ENCODE measurements around the gene CCDC68. TPM values are rescaled to one million over a fixed set of nuclear protein-coding genes. Genes with fewer than 3 reads are reported as not detected.

The CCDC68 gene
- total RNA-seq, 3 donors from 2014 or later = 32.5 to 71.4 (median 54.3) TPM

DNA sequence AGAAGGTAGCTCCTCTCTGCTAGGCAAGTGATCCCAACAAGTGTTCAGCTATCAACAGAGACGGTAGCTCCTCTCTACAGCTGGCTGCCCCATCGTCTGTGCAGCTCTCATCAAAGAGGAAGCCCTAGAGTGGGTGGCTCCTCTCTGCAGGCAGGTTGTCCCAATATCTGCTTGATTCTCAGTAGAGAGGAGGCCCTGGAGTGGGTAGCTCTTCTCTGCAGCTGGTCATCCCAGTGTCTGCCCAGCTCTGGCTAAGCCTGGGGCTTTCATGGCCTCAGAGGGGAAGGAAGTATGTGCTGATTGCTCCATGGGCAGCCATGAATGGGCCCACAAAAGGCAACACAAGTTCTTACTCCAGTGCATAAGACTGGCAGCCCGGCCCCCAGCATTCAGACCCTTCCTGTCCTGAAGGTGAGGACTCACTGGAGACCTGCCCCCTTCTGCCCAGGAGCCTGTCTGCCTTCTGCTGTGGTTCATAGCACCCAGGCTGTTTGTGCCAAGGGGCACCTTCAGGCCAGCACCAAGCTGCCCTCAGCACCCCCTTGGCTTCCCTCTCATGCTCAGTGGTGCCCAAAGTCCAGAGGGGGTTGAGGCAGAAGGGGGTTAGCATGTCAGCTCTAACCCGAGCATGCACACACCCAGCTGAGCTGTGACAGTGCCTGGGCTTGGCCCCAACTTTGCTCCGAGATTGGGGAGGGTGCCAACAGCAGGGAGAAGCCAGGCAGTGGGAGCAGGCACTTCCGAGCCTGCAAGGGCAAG, 48.9 kb downstream of the CCDC68 start:
- Histone ChIP-seq H3K4me3 (no peak overlapping the region), H3K9me3 (no peaks in the 10 kb centered on the region), H3K36me3 (ENCODE audit: low read depth) (no peaks in the 10 kb centered on the region), H3K4me1 (ENCODE audit: low read depth) (no peaks in the 10 kb centered on the region)
- TF ChIP-seq, protein P1, sequence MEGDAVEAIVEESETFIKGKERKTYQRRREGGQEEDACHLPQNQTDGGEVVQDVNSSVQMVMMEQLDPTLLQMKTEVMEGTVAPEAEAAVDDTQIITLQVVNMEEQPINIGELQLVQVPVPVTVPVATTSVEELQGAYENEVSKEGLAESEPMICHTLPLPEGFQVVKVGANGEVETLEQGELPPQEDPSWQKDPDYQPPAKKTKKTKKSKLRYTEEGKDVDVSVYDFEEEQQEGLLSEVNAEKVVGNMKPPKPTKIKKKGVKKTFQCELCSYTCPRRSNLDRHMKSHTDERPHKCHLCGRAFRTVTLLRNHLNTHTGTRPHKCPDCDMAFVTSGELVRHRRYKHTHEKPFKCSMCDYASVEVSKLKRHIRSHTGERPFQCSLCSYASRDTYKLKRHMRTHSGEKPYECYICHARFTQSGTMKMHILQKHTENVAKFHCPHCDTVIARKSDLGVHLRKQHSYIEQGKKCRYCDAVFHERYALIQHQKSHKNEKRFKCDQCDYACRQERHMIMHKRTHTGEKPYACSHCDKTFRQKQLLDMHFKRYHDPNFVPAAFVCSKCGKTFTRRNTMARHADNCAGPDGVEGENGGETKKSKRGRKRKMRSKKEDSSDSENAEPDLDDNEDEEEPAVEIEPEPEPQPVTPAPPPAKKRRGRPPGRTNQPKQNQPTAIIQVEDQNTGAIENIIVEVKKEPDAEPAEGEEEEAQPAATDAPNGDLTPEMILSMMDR (IDR thresholded peaks at IDR 0.05) = no peak
- intact Hi-C loops (cut with DNase I, micrococcal nuclease) = no loop called here
- no peak for DNase-seq
- ATAC-seq = no peak

DNA sequence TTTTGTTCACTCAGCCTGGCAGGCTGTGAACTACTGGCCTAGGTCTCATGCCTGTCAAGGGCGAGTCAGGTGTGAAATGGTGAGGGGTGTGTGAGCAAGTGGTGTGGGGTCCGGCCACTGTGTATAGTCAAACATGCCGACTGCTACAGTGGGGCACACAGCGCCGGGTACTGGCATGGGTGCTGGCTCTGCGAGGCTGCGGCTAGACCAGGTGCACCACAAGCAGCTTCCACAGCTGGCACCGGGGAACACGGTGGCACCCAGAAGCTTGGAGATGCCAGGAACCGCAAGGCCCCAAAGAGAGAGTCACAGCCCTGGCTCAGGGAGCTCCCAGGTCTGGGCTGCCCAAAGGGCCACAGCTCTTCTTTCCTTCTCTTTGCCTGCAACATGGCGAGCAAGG, 49.7 kb downstream of the CCDC68 start:
- ATAC-seq (no peak), DNase-seq (no peak)
- no peak overlapping the region for H3K4me3 ChIP-seq
- no peaks in the 10 kb centered on the region for H3K36me3 ChIP-seq (ENCODE audit: low read depth)
- H3K9me3 ChIP-seq = no peaks in the 10 kb centered on the region
- intact Hi-C loops (cut with DNase I, micrococcal nuclease) = no loop called here
- TF ChIP-seq, protein P1 (IDR thresholded peaks at IDR 0.05) = no peak
- no peaks in the 10 kb centered on the region for H3K4me1 ChIP-seq (ENCODE audit: low read depth)

DNA sequence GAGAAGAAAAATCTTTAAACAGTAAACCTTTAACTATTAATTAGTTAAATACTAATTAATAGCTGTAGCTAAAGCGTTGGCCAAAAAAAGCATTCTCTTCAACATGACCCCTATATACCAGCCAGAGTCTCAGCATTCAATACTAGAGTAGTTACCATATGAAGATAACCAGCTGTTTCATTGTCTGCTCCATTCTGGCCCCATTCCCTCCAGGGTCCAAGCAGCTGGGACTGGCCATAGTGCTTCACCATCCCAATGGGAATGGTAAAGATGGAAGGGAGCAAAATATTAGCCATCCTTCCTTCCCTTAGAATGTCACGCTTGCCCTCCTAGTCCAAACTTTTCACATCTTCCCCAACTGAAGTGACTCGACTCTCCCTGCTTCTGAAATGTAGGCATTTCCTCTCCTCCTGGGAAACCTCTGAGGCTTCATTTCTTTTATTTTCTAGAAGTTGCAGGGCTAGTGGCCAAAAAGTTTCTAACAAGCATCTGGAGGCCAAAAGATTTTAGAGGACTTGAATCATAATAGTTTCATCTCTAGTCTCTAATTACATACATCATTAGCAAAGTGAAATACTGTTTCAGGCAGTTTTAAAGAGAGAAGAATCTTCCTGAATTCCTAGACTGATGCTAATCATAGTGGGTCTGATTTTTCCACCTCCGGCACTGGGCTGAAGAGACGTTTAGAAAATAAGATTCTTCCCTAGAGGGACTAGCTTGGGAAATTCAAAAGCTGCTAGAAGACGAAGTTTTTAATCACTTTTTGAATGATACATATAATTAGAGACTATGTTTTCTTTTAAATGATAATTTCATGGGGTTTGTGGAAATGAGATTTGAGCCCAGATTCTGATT, 52.7 kb downstream of the CCDC68 start:
- Histone ChIP-seq H3K4me3 (no peak overlapping the region), H3K9me3 (no peaks in the 10 kb centered on the region), H3K36me3 (ENCODE audit: low read depth) (no peaks in the 10 kb centered on the region), H3K4me1 (ENCODE audit: low read depth) (no peaks in the 10 kb centered on the region)
- ATAC-seq = no peak
- no peak for DNase-seq
- TF ChIP-seq, protein P1 (IDR thresholded peaks at IDR 0.05) = no peak
- intact Hi-C loops (cut with DNase I, micrococcal nuclease) = no loop called here

DNA sequence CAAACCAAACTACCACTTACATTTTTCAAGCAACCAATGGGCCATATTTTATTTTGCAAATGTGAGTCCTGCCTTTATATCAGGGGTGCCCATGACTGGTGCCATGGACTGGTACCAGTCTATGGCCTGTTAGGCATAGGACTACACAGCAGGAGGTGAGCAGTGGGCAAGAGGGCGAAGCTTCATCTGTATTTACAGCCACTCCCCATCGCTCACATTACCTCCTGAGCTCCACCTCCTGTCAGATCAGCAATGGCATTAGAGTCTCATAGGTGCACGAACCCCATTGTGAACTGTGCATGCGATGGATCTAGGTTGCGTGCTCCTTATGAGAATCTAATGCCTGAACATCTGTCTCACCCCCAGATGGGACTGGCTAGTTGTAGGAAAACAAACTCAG, 53.6 kb downstream of the CCDC68 start:
- H3K36me3 ChIP-seq (ENCODE audit: low read depth) = no peaks in the 10 kb centered on the region
- intact Hi-C loops (cut with DNase I, micrococcal nuclease) = no loop called here
- no peak for ATAC-seq
- H3K9me3 ChIP-seq = no peaks in the 10 kb centered on the region
- H3K4me3 ChIP-seq = no peak overlapping the region
- DNase-seq = no peak
- H3K4me1 ChIP-seq (ENCODE audit: low read depth) = no peaks in the 10 kb centered on the region
- TF ChIP-seq, protein P1 (IDR thresholded peaks at IDR 0.05) = no peak

DNA sequence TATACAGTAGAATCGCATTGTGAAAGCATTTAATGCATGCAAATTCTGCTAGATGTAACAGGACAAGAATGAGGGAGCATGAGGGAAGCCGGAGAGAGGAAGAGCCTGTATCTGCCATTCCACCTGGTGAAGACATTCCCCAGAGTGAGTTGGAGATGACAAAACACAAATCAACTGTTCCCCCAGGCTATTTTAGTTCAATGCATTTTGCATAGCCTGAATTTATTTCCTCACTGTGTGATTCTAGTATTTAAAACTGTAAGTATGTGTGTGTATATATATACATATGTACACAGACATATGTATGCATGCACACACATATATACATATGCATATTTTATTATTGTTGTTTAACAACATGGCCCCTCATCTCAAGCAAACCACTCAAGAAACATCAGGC, 54.7 kb downstream of the CCDC68 start:
- H3K9me3 ChIP-seq = no peaks in the 10 kb centered on the region

More for the DNA sequence above, 54.7 kb downstream of the CCDC68 start:
- Histone ChIP-seq H3K4me1 (ENCODE audit: low read depth) (no peaks in the 10 kb centered on the region), H3K36me3 (ENCODE audit: low read depth) (no peaks in the 10 kb centered on the region), H3K4me3 (no peak overlapping the region)
- DNase-seq (no peak), ATAC-seq (no peak)
- TF ChIP-seq, protein P1 (IDR thresholded peaks at IDR 0.05) = no peak
- intact Hi-C loops (cut with DNase I, micrococcal nuclease) = no loop called here

Data from mucosa of descending colon (tissue), 3 donors.